CD4-positive, alpha-beta T cell treated with Interleukin-2 at 100 ng/mL for 4 hours (primary cell): ENCODE data around the gene CD81.

ENCODE experiments used
- DNase-seq: peaks from one replicate; pipeline ENCODE4 v3.0.0-alpha.2; 2020; ENCODE audit warnings: low spot score

CD81 gene

GRCh38 chr11:2377511-2378443 lies 667 bp downstream of the CD81 start:
- peak; percentile 43 for DNase-seq

GRCh38 chr11:2378527-2379210 lies 1.6 kb downstream of the CD81 start:
- no peak for DNase-seq

- DNase-seq, result no peak
Observed at GRCh38 chr11:2379466-2380174, 2.5 kb downstream of the CD81 start.

DNA sequence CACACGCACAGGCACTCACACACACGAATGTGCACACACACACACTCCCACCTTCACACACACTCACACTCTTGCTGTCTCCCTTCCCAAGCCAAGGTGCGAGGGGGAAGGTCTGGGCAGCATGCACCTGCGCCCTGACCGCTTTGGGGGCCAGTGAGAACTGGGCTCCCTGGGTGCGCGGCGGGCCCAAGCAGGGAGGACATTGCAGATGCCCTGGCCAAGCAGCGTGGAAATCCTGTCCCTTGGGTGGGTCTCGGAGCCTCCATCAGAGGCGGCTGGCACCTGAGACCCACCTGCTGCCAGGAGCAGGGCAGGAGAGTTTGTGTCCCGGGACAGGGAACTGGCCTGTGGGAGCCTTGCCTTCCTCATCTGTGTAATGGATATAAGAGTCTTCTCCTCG lies 3.3 kb downstream of the CD81 start:
- no peak for DNase-seq

- DNase-seq, result no peak
Observed at GRCh38 chr11:2380807-2381350, 3.8 kb downstream of the CD81 start.

GRCh38 chr11:2381494-2382128 lies 4.5 kb downstream of the CD81 start:
- DNase-seq, result no peak

DNA sequence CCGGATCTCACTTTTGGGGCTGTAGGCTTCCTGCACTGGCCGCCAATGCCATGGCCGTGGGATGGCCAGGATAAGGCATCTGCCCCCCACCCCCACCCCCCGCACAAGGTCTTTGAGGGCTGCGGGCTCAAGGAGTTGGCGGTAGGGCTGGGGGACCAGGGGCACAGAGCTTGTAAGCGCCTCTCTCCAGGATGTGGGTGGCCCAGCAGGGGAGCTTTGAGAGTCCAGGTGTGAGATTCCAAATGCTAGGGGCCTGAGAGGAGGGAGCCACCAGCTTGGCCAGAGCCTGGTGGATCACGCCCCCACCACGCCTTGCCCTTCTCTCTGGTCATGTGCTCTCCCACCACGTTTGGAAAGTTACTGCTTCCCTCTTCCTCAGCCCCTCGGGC lies 5.0 kb downstream of the CD81 start:
- no peak for DNase-seq

- DNase-seq, result no peak
Observed at GRCh38 chr11:2382936-2383851, 6.1 kb downstream of the CD81 start.

DNA sequence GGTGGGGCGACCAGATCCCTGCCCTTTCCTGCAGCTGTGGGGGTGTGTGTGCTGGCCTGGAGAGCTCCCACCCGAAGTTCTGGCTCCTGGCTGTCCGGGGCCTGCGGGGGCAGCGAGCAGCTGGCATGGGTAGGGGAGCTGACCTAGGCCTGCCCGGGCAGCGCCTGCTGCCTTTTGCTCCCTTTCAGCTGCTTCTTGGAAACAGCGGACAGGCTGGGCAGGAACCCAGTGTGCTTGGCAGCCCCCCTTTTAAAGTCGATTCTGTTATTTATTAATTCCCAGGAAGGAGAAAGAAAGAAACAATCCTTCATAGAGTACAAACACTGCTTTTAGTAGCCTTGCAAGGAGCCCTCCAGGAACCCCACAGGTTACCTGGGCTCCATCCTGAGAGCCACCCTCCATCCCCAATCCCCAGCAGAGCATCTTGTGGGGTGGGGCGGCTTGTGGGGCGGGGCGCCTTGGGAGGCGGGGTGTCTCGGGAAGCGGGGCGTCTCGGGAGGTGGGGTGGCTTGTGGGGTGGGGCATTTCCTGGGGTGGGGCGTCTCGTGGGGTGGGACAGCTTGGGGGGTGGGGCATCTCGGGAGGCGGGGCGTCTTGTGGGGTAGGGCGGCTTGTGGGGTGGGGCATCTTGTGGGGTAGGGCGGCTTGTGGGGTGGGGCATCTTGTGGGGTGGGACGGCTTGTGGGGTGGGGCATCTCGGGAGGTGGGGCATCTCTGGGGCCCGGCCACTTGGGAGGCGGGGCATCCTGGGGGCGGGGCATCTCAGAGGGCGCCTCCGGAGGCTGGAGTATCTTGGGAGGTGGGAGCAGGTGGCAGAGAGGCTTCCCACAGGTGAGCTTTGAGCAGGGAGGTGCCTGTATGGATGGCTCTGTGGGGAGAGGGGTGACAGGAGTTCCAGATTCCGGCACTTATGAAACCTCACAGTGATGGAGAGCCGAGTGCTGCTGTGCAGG lies 7.0 kb downstream of the CD81 start:
- peak; percentile 44 for DNase-seq

DNA sequence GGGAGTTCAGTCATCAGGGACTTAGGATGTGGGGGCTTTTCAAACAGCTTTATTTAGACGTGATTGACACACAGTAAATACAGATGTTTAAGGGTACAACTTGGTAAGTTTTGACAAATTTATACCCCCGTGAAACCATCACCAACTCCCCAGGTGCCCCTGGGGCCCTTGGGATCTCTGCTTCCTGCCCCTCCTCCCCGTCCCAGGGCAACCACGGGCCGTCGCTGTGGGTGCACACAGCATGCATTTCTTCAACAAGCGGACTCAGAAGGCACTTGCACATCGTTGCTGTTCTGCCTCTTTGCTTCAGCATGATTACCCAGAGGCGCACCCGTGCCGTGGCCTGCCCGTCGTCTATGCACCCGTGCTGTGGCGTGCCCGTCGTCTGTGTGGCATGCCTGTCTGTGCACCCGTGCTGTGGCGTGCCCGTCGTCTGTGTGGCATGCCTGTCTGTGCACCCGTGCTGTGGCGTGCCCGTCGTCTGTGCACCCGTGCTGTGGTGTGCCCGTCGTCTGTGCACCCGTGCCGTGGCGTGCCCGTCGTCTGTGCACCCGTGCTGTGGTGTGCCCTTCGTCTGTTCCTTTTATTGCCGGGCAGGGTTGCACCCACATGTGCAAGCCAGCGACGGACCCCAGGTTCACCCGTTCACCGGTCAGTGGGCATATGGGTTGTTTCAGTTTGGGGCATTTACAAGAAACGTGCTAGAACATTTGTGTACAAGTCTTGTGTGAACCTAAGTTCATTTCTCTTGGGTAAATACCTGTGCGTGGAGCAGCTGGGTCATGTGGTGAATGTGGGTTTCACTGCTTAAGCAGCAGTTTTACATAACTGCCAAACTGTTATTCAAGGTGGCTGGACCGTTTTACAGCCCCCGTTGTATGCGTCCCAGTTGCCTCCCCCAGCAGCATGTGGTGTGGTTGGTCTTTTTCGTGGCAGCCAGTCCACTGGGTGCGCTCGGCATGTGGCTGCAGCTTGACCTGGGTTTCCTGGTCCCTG lies 8.3 kb downstream of the CD81 start:
- DNase-seq, result peak; percentile 25

DNA sequence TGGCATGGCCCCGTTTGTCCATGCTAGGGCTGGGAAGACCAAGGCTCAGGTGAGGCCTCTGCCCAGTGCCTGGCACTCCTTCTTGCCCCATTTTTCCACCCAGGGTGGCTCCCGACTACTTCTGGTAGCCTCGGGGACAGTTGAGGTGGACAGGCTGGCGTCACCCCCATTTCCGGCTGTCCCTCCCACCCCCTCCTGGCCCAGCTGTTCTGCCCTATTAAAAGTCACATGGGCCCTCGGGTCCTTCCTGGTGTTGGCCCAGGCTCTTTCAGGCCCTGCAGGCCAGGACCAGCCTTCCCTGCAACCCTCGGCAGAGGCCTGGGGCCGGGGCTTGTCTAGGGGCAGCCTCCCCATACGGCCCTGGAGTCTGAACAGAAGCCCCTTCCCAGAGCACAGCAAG lies 9.5 kb downstream of the CD81 start:
- no peak for DNase-seq

GRCh38 chr11:2387266-2387987 lies 10.3 kb downstream of the CD81 start:
- peak; percentile 44 for DNase-seq

GRCh38 chr11:2388431-2389376 lies 11.6 kb downstream of the CD81 start:
- no peak for DNase-seq

DNA sequence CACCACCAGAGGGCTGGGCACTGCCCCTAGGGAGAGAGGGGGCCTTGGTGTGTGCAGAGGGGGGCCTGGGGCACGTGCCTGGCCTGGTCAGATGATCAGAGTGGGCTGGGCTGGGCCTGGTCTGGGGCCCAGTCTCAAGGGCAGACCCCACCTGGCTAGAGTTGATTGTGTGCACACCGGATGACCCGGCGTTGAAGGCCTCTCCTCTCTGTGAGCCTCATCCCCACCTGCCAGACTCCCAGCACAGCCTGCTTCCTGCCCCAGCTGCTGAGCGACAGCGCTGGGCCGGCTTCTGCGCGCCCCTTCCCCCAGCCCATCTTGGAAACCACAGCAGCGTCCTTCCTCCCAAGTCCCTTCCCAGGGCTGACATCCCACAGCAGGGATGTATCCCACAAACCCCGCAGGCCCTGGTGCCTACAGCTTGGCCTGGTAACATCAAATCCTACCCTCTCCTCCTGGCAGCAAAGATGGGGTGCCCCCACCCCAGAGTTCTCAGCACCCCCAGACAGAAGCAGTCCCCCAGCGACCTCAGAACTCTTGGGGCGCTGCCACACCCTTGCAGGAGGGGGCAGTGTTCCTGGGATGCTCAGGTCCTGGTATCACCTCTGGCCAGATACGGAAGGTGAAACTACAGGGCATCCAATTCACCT lies 12.4 kb downstream of the CD81 start:
- DNase-seq, result no peak

DNA sequence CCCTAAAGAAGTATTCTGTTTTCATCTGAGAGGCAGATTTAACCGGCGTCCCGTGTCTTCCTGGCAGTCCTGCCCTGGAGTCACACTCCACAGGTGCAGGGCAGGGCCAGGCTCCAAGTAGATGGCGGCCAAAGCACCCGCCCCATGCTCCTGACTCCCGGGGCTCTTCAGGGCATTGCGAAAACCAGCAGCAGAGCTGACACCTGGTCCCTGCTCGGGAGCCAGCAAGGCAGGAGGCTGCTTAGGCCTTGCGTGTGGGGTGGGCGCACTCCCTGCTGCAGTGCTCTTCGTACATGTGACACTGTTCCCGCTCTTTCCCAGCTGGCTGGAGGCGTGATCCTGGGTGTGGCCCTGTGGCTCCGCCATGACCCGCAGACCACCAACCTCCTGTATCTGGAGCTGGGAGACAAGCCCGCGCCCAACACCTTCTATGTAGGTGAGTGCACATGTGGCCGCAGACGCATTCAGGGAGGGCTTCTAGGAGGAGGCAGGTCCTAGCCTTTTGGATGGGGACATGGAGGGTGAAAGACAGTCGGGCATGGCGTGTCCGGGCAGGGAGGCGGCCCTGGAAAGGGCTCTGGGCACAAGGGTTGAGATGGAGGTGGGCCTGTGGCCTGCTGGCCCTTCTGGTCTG lies 13.1 kb downstream of the CD81 start:
- no peak for DNase-seq

- DNase-seq, result no peak
Observed at GRCh38 chr11:2390725-2391151, 13.6 kb downstream of the CD81 start.
